Measurements from ENCODE around the gene ZBTB39. TPM values are rescaled to one million over a fixed set of nuclear protein-coding genes. Genes with fewer than 3 reads are reported as not detected.

Gene ZBTB39
- total RNA-seq, 1 donor: 5.2 TPM

GRCh38 chr12:57042695-57043094 lies 36.3 kb upstream of the ZBTB39 start:
- H3K4me3 ChIP-seq (ENCODE audit: low read depth, low read length): no peak overlapping the region
- DNase-seq (ENCODE audit: low read depth): no peak
- no peak for TF ChIP-seq CTCF (IDR thresholded peaks at IDR 0.05; ENCODE audit: insufficient read depth, low read length)

- no peak overlapping the region for H3K4me3 ChIP-seq (ENCODE audit: low read depth, low read length)
- no peak for DNase-seq (ENCODE audit: low read depth)
Observed at GRCh38 chr12:57040750-57041149, 34.4 kb upstream of the ZBTB39 start.

GRCh38 chr12:57040211-57040610 lies 33.9 kb upstream of the ZBTB39 start:
- no peak for TF ChIP-seq CTCF (IDR thresholded peaks at IDR 0.05; ENCODE audit: insufficient read depth, low read length)

More at GRCh38 chr12:57040750-57041149, 34.4 kb upstream of the ZBTB39 start:
- TF ChIP-seq CTCF (IDR thresholded peaks at IDR 0.05; ENCODE audit: insufficient read depth, low read length): no peak

GRCh38 chr12:57039016-57039798 lies 32.9 kb upstream of the ZBTB39 start:
- no peak overlapping the region for H3K4me3 ChIP-seq (ENCODE audit: low read depth, low read length)
- no peak for TF ChIP-seq CTCF (IDR thresholded peaks at IDR 0.05; ENCODE audit: insufficient read depth, low read length)
- DNase-seq (ENCODE audit: low read depth): no peak

More at GRCh38 chr12:57040211-57040610, 33.9 kb upstream of the ZBTB39 start:
- DNase-seq (ENCODE audit: low read depth): no peak
- no peak overlapping the region for H3K4me3 ChIP-seq (ENCODE audit: low read depth, low read length)

- no peak for TF ChIP-seq CTCF (IDR thresholded peaks at IDR 0.05; ENCODE audit: insufficient read depth, low read length)
- H3K4me3 ChIP-seq (ENCODE audit: low read depth, low read length): no peak overlapping the region
- no peak for DNase-seq (ENCODE audit: low read depth)
Observed at GRCh38 chr12:57037264-57037663, 30.9 kb upstream of the ZBTB39 start.

GRCh38 chr12:57033431-57033830 lies 27.1 kb upstream of the ZBTB39 start:
- DNase-seq (ENCODE audit: low read depth): no peak
- no peak overlapping the region for H3K4me3 ChIP-seq (ENCODE audit: low read depth, low read length)
- TF ChIP-seq CTCF (IDR thresholded peaks at IDR 0.05; ENCODE audit: insufficient read depth, low read length): no peak

Data from fibroblast of the aortic adventitia (primary cell).